ENCODE measurements around the gene PPP1R12C.
A peak's percentile ranks its signal among the peaks of the same experiment; 100 is the strongest.

Gene PPP1R12C

DNA sequence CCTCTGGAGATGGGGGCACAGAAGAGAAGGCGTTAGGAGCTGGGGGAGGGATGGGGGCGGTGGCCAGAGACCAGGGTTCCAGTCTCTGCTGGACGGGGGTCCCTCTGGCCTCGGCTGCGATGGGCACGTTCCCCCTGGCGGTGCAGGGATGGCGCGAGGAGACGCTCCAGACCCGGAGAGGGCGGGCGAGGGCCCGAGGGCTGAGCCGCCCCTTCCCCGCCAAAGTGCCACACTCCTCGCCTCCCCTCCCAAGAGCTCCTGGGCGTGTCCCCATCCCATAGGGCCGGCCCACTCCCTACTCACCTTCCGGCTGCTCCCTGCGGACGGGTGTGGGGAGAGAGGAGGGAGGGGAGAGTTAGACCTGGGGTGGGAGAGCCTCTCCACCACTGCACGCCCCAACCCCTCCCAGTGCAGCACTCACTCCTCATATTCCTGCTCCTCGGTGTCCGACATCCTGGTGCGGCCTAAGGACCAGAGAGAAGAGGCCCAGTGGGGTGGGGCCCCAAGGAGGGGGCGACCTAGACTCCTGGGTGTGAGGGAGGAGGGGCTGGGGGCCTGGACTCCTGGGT lies 29.4 kb upstream of the PPP1R12C start:
- no peak for DNase-seq (ENCODE audit: low read depth in 2 of 2)

- DNase-seq (ENCODE audit: low read depth in 2 of 2): no peak
Observed at GRCh38 chr19:55146078-55146704, 28.8 kb upstream of the PPP1R12C start.

DNA sequence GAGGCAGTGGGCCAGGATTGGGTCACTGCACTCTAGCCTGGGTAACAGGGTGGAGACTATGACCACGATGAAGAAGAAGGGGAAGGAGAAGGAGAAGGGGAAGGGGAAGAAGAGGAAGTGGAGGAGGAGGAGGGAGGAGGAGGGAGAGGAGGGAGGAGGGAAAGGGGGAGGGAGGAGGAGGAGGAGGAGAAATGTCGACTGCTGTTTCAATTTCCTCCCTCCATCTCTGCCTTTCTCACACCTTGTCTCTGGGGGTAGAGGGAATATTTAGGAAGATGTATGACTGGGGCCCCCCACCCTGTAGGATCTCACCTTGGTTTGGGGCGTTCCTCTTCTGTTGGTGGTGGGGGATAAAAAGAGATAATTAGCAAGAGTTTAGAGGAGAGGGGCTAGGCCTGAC lies 27.8 kb upstream of the PPP1R12C start:
- DNase-seq (ENCODE audit: low read depth in 2 of 2): no peak

DNA sequence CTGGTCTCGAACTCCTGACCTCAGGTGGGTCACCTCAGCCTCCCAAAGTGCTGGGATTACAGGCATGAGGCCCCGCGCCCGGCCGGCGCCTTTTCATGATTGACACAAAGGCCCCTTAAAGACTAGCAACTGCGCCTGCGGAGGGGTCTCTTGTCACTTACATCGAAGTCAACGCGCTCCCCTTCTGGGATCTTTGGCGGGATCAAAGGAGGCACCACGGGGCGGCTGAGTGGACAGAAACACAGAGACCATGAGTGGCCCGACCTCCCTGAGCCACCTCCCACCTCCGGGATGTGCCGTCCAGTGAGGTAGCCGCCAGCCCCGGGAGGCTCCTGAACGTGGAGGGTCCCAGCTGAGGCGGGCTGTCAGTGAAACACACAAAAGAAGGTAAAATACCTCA lies 24.3 kb upstream of the PPP1R12C start:
- DNase-seq (ENCODE audit: low read depth in 2 of 2): no peak

DNA sequence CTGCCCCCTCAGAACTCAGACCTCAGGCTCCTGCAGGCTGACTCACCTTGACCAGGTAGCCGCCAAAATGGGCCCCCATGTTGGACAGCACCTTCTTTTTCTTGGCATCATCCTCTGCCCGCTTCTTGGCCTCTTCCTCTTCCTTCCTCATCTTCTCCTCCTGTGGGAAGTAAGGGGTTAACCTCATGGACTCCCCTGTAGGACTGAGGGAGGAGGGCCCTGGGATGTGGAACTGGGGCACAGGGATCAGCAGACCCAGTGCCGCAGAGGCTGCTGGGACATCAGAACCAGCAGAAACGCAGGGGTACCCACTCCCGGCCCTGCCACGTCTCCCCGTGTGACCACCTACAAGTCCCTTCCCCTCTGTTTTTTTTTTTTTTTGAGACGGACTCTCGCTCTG lies 20.5 kb upstream of the PPP1R12C start:
- DNase-seq (ENCODE audit: low read depth in 2 of 2): no peak

DNA sequence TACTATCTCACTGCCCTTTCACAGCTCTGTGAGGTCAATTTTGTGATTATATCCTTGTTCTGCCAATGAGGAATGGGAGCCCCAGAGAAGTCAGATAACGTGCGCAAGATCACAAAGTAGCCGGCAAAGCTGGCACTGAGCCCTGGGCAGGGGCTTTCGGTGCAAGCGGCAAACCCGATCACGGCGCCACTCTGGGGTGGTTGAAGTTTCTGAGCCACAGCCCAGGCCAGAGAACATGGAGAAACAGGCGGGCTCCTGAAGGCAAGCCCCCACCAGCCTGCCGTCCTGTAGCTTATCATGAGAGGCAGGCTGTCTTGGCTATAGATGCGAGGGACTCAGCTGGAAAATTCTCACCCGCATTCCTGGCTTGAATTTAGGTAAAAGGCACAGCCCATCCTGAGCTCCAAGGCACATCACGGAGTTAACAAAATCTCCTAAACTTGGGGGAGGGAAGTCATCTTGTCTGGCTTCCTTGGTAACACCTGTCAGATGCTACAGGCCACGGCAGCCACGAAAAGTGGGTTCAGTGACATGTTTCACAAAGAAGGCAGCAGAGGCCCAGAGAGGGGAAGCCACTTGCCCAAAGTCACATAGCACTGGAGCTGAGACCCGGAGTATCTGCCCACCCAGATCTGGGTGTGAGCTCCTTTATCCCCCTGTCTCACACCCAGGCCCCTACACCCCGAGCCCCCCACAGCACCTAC lies 19.1 kb upstream of the PPP1R12C start:
- DNase-seq (ENCODE audit: low read depth in 2 of 2): no peak

GRCh38 chr19:55134736-55135135 lies 17.3 kb upstream of the PPP1R12C start:
- DNase-seq (ENCODE audit: low read depth in 2 of 2): no peak

- DNase-seq (ENCODE audit: low read depth in 2 of 2): no peak
Observed at GRCh38 chr19:55133639-55134444, 16.4 kb upstream of the PPP1R12C start.

DNA sequence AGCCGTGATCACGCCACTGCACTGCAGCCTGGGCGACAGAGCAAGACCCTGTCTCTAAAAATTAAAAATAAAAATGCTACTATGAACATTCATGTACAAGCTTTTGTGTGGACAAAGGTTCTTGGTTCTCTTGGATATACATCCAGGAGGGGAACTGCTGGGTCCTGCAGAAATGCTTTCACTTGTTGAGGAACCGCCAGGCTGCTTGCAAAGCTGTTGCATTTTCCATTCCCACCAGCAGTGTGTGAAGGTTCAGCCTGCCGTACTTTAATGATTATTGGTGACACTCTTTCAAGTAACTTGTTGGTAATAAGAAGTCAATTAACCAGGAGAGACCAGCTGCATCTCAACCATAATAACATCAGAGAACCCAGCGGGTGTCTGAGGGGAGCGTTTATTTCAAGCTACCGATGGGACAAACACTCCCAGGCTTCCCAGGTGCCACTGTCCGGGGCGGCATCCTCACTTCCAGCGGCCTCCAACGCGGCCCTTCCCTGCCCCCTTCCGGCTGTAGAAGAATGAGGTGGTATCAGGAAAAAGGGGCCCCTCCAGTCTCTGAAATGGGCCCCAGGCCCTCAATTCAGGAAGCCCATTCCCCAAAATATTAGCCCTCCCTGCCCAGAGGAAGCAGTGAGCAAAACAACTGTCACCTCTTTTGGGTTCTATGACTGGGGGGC lies 15.2 kb upstream of the PPP1R12C start:
- no peak for DNase-seq (ENCODE audit: low read depth in 2 of 2)

DNA sequence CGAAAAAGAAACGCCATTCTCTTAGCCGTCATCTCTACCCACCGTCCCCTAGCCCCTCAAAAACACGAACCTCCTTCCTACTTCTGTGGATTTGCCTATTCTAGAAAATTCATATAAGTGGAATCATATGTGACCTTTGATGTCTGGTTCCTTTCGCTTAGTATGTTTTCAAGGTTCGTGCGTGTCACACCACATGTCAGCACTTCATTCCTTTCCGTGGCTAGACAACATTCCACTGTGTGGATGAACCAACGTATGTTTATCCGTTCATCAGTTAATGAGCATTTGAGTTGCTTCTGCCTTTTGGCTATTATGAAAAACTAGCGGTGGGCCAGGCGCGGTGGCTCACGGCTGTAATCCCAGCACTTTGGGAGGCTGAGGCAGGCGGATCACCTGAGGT lies 14.0 kb upstream of the PPP1R12C start:
- DNase-seq (ENCODE audit: low read depth in 2 of 2): no peak

- no peak for DNase-seq (ENCODE audit: low read depth in 2 of 2)
Observed at GRCh38 chr19:55119053-55119452, 1.6 kb upstream of the PPP1R12C start.

DNA sequence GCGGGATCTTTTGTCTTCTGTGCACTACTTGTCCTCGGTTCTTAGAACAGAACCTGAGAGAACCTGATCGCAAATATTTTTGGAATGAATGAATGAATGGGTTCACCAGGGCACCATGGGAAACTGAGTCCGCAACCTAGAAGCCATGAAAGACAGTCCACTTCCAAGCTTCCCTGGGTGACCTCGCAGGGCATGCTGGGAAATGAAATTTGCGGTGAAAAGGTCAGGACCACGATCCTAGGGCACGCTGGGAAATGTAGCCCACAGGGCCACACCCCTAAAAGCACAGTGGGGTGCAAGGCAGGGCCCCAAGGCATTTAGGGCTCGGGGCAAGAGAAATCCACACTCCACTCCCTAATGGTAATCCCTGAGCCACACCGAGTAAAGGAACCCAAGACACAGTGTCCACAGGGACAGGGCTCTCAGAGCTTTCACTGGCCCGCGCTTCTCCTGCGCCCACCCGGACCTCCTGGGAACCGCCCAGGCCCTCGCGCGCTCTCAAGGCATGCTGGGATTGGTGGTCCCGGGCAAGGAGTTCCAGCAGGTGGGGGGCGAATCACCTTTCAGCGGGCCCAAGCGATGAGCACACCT lies 1.1 kb upstream of the PPP1R12C start:
- peak in 1 of 2 donors; percentile 15 for DNase-seq (ENCODE audit: low read depth in 2 of 2)

GRCh38 chr19:55117663-55118391 lies 390 bp upstream of the PPP1R12C start:
- peak; percentile 96 for DNase-seq (ENCODE audit: low read depth in 2 of 2)

DNA sequence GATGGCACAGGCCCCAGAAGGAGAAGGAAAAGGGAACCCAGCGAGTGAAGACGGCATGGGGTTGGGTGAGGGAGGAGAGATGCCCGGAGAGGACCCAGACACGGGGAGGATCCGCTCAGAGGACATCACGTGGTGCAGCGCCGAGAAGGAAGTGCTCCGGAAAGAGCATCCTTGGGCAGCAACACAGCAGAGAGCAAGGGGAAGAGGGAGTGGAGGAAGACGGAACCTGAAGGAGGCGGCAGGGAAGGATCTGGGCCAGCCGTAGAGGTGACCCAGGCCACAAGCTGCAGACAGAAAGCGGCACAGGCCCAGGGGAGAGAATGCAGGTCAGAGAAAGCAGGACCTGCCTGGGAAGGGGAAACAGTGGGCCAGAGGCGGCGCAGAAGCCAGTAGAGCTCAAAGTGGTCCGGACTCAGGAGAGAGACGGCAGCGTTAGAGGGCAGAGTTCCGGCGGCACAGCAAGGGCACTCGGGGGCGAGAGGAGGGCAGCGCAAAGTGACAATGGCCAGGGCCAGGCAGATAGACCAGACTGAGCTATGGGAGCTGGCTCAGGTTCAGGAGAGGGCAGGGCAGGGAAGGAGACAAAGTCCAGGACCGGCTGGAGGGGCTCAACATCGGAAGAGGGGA lies 1.1 kb downstream of the PPP1R12C start:
- DNase-seq (ENCODE audit: low read depth in 2 of 2): peak in 1 of 2 donors; percentile 38

DNA sequence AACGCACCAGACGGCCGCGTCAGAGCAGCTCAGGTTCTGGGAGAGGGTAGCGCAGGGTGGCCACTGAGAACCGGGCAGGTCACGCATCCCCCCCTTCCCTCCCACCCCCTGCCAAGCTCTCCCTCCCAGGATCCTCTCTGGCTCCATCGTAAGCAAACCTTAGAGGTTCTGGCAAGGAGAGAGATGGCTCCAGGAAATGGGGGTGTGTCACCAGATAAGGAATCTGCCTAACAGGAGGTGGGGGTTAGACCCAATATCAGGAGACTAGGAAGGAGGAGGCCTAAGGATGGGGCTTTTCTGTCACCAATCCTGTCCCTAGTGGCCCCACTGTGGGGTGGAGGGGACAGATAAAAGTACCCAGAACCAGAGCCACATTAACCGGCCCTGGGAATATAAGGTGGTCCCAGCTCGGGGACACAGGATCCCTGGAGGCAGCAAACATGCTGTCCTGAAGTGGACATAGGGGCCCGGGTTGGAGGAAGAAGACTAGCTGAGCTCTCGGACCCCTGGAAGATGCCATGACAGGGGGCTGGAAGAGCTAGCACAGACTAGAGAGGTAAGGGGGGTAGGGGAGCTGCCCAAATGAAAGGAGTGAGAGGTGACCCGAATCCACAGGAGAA lies 1.9 kb downstream of the PPP1R12C start:
- peak in 1 of 2 donors; percentile 46 for DNase-seq (ENCODE audit: low read depth in 2 of 2)

- DNase-seq (ENCODE audit: low read depth in 2 of 2): no peak
Observed at GRCh38 chr19:55114566-55115145, 2.8 kb downstream of the PPP1R12C start.

DNA sequence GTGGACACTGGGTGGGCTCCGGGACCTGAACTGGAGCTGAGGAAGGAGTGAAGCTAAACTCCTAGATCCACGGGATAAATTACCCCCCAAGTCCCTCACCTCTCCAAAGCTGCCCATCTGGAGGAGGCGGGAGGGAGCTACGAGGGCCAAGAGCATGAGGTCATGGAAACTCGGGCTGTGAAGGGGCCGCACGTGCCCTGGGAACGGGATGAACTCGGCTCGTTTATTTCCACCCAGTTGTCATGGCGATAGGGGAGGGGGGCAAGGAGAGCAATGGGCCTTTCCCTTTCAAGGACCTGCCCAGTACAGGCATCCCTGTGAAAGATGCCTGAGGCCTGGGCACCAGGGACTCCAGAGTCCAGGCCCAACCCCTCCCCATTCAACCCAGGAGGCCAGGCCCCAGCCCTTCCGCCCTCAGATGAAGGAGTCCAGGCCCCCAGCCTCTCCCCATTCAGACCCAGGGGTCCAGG lies 3.8 kb downstream of the PPP1R12C start:
- DNase-seq (ENCODE audit: low read depth in 2 of 2): no peak

- DNase-seq (ENCODE audit: low read depth in 2 of 2): no peak
Observed at GRCh38 chr19:55112777-55113569, 4.5 kb downstream of the PPP1R12C start.

Measured in activated CD4-positive, alpha-beta T cell treated with anti-CD3 and anti-CD28 coated beads for 24 hours (primary cell).